T-helper 22 cell (primary cell): ENCODE measurements around the gene NOTCH1.
"Not testable (repeated sequence)": the region's sequence is repeated elsewhere in the genome, so short reads cannot be mapped to it uniquely, and the experiment has no call there.

Source experiments
- DNase-seq: peaks from one replicate; pipeline ENCODE4 v3.0.0-alpha.2; 2020; ENCODE audit warnings: low read depth

The NOTCH1 gene

GRCh38 chr9:136578915-136579649, 33.2 kb upstream of the NOTCH1 start:
- DNase-seq, result no peak

GRCh38 chr9:136578626-136578914, 32.7 kb upstream of the NOTCH1 start:
- DNase-seq, result no peak

GRCh38 chr9:136577941-136578625, 32.2 kb upstream of the NOTCH1 start:
- no peak for DNase-seq

GRCh38 chr9:136576269-136576626, 30.4 kb upstream of the NOTCH1 start:
- DNase-seq, result no peak

GRCh38 chr9:136575626-136576268, 29.9 kb upstream of the NOTCH1 start:
- no peak for DNase-seq

- not testable (repeated sequence) for DNase-seq
Measured at GRCh38 chr9:136574606-136575005, 28.8 kb upstream of the NOTCH1 start.

GRCh38 chr9:136572828-136573625, 27.2 kb upstream of the NOTCH1 start:
- DNase-seq, result no peak

- DNase-seq, result no peak
Measured at GRCh38 chr9:136572003-136572827, 26.4 kb upstream of the NOTCH1 start.

GRCh38 chr9:136571531-136571930, 25.7 kb upstream of the NOTCH1 start:
- no peak for DNase-seq

GRCh38 chr9:136570916-136571315, 25.1 kb upstream of the NOTCH1 start:
- no peak for DNase-seq

GRCh38 chr9:136570191-136570845, 24.5 kb upstream of the NOTCH1 start:
- DNase-seq, result no peak

- no peak for DNase-seq
Measured at GRCh38 chr9:136569526-136570148, 23.8 kb upstream of the NOTCH1 start.

GRCh38 chr9:136568288-136569081, 22.6 kb upstream of the NOTCH1 start:
- DNase-seq, result no peak

- no peak for DNase-seq
Measured at GRCh38 chr9:136567651-136568287, 21.9 kb upstream of the NOTCH1 start.

GRCh38 chr9:136566901-136567300, 21.1 kb upstream of the NOTCH1 start:
- no peak for DNase-seq

GRCh38 chr9:136566553-136566895, 20.7 kb upstream of the NOTCH1 start:
- no peak for DNase-seq

GRCh38 chr9:136565715-136566552, 20.1 kb upstream of the NOTCH1 start:
- no peak for DNase-seq

GRCh38 chr9:136565086-136565714, 19.4 kb upstream of the NOTCH1 start:
- no peak for DNase-seq
